EH (cell line): Measurements from ENCODE around the gene STAT4.

Experiments
- DNase-seq: peaks from one replicate; pipeline ENCODE4 v3.0.0-alpha.2; 2015; ENCODE audit warnings: low read depth

Gene STAT4

GRCh38 chr2:190994148-190994547, 156.6 kb downstream of the STAT4 start:
- no peak for DNase-seq

GRCh38 chr2:190993292-190993643, 157.5 kb downstream of the STAT4 start:
- no peak for DNase-seq

- no peak for DNase-seq
These were observed 160.7 kb downstream of the STAT4 start for GRCh38 chr2:190990132-190990531.

- DNase-seq = no peak
These were observed 161.9 kb downstream of the STAT4 start for GRCh38 chr2:190988910-190989309.

- DNase-seq = no peak
These were observed 162.9 kb downstream of the STAT4 start for GRCh38 chr2:190987938-190988337.

GRCh38 chr2:190987116-190987515, 163.7 kb downstream of the STAT4 start:
- no peak for DNase-seq

- DNase-seq = no peak
These were observed 164.4 kb downstream of the STAT4 start for GRCh38 chr2:190986221-190986953.

- DNase-seq = peak; percentile 53
These were observed 166.2 kb downstream of the STAT4 start for GRCh38 chr2:190984595-190984994.

GRCh38 chr2:190982262-190983034, 168.3 kb downstream of the STAT4 start:
- DNase-seq = no peak

- DNase-seq = no peak
These were observed 169.1 kb downstream of the STAT4 start for GRCh38 chr2:190981733-190982132.

GRCh38 chr2:190981333-190981732, 169.5 kb downstream of the STAT4 start:
- DNase-seq = no peak

GRCh38 chr2:190980630-190981209, 170.1 kb downstream of the STAT4 start:
- no peak for DNase-seq

GRCh38 chr2:190979906-190980629, 170.7 kb downstream of the STAT4 start:
- peak; percentile 67 for DNase-seq
